Measurements from ENCODE around the gene PRDM10. TPM values are rescaled to one million over a fixed set of nuclear protein-coding genes. Genes with fewer than 3 reads are reported as not detected.

PRDM10 gene
- total RNA-seq, 4 donors from 2014 or later, result 6.6 to 12.0 (median 7.4) TPM

DNA sequence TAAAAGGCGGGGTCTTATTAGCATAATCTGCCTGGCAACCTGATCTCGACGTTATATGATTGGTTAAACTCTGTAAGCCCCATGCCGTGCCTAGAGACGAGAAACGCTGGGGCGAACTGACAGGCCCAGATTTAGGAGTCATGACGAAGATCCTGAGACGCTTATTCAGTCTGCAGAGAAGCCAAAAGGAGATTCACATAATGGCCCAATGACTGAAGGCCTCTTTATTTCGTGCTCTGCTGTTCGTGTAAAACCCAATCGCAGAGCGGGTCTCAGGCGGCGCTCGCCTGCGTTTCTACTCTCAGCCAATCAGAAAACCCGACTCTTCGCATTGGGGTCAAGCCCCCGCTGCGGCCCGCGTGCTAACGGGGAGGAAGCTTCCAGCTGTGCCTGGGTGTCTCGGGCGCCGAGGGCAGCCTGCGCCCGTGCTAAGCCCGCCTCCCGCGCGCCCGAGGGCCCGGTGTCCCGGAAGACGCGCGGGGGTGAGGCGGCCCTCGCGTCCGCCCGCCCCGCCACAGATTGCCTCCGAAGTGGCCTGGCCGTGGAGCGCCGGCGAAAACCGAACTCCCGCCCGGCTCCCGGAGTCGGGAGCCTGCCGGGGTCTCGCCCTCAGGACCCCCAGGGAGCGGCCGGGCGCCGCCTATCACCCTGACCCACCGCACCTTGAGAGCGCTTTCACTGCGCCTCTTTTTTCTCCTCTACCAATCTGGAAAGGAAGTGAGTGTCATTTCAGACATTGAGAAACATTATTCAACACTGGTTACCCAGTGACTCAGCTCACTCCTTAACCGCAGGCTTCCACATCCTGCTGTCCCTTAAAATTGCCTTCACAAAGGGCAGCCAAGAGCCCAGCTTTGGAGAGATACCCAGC is 446 bp upstream of the PRDM10 start:
- peak overlapping the region; percentile 98 to 100 (median 99) for H3K27ac ChIP-seq
- H3K27me3 ChIP-seq, result no peaks in the 10 kb centered on the region
- H3K9me3 ChIP-seq, result no peaks in the 10 kb centered on the region
- peak; percentile 92 for ATAC-seq
- 0 to 1% methylated on average over 9 to 14 of the region's 65 CpGs for WGBS, 2 donors (ENCODE audit: low coverage in 1 of 2)
- H3K4me1 ChIP-seq, result peaks cover 0 to 32% (median 7%) of the 10 kb centered on the region in 3 donors
- TF ChIP-seq POLR2A (IDR thresholded peaks at IDR 0.05), result peak; percentile 87 to 88
- no peak for TF ChIP-seq EP300 (IDR thresholded peaks at IDR 0.05)
- TF ChIP-seq, protein P1, sequence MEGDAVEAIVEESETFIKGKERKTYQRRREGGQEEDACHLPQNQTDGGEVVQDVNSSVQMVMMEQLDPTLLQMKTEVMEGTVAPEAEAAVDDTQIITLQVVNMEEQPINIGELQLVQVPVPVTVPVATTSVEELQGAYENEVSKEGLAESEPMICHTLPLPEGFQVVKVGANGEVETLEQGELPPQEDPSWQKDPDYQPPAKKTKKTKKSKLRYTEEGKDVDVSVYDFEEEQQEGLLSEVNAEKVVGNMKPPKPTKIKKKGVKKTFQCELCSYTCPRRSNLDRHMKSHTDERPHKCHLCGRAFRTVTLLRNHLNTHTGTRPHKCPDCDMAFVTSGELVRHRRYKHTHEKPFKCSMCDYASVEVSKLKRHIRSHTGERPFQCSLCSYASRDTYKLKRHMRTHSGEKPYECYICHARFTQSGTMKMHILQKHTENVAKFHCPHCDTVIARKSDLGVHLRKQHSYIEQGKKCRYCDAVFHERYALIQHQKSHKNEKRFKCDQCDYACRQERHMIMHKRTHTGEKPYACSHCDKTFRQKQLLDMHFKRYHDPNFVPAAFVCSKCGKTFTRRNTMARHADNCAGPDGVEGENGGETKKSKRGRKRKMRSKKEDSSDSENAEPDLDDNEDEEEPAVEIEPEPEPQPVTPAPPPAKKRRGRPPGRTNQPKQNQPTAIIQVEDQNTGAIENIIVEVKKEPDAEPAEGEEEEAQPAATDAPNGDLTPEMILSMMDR (IDR thresholded peaks at IDR 0.05), result peak in 1 of 4 experiments; percentile 2
- peak; percentile 90 for TF ChIP-seq POLR2AphosphoS5 (IDR thresholded peaks at IDR 0.05)
- H3K36me3 ChIP-seq, result no peaks in the 10 kb centered on the region
- H3K4me3 ChIP-seq, result peak overlapping the region; percentile 33 to 94

DNA sequence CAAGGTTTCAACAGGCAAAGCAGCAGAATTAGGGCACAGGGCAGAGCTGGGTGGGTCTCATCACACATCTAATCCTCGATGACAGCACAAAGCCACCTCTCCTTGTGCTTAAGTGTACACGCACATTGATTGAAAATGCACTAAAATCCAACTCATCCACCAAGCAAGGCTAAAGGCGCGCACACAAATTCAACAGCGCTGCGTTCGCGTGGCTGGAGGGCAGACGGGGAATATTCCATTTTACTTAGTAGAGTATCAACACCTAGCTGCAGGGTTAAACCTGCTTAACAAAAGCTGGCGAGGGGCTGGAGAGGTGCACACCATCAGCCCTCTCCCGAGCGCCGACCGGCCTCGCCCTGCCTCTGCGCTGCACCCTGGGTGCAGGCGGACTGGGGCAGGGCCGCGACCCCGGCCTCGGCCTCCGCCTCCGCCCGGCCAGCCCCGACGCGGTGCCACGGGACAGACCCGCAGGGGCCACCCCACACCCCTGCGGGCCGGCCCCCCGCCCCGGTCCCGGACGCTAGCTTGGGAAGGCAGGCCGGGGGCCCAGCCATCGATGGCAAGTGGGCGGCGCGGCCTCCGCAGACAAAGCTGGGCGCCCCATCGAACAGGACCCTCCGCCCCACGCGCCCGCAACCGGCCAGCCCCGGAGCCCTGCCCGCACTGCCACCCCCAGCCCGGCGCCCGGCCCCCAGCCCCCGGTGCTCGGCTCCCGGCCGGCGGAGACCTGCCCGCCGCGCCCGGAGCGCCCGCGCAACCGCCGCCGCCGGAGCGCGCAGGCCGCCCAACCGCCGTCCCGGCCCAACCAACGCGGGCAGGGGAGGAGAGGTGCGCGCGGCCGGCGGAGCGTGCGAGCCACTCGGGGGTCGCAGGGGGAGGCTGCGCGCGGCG is 929 bp downstream of the PRDM10 start:
- H3K9me3 ChIP-seq, result no peaks in the 10 kb centered on the region
- ATAC-seq, result peak; percentile 53
- no peaks in the 10 kb centered on the region for H3K27me3 ChIP-seq
- H3K4me3 ChIP-seq, result peak overlapping the region; percentile 33 to 94
- TF ChIP-seq POLR2AphosphoS5 (IDR thresholded peaks at IDR 0.05), result no peak
- peak; percentile 46 to 72 for TF ChIP-seq POLR2A (IDR thresholded peaks at IDR 0.05)
- 0% methylated on average over 2 to 6 of the region's 90 CpGs for WGBS, 2 donors (ENCODE audit: low coverage in 1 of 2)
- H3K4me1 ChIP-seq, result peaks cover 0 to 37% (median 7%) of the 10 kb centered on the region in 3 donors
- peak overlapping the region; percentile 98 to 100 (median 99) for H3K27ac ChIP-seq
- no peaks in the 10 kb centered on the region for H3K36me3 ChIP-seq

DNA sequence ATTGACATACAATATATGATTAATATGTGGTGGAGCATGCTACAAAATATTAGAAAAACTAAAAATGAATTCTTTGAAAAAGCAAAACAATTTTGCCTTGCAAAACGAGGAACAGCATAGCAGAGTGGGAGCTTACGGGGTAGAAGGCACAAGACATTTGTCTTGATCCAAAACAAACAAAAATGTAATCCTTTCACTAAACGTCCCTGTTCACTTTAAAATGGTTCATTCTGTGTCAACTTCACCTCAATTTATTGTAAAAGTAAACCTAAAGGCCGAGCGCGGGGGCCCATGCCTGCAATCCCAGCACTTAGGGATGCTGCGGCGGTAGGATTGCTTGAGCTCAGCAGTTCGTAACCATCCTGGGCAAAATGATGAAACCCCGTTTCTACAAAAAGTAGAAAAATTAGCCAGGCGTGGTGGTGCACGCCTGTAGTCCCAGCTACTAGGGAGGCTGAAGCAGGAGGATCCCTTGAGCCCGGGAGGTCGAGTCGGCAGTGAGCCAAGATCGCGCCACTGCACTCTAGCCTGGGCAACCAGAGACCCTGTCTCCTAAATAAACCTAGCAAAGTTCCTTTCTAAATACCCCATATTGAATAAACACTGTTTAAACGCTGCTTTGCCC is 2.0 kb downstream of the PRDM10 start:
- Histone ChIP-seq H3K36me3 (no peaks in the 10 kb centered on the region), H3K4me3 (peak overlapping the region in 1 of 2 donors; percentile 94), H3K4me1 (peaks cover 0 to 47% (median 12%) of the 10 kb centered on the region in 3 donors), H3K27me3 (no peaks in the 10 kb centered on the region), H3K27ac (peak overlapping the region in 3 of 4 donors; percentile 98 to 100 (median 99)), H3K9me3 (no peaks in the 10 kb centered on the region)
- 78 to 86% methylated on average over 8 to 16 of the region's 18 CpGs for WGBS, 2 donors (ENCODE audit: low coverage in 1 of 2)
- TF ChIP-seq POLR2AphosphoS5 (IDR thresholded peaks at IDR 0.05) (no peak), EP300 (IDR thresholded peaks at IDR 0.05) (no peak), POLR2A (IDR thresholded peaks at IDR 0.05) (no peak)
- TF ChIP-seq, protein P1 (IDR thresholded peaks at IDR 0.05), result no peak
- no peak for ATAC-seq

DNA sequence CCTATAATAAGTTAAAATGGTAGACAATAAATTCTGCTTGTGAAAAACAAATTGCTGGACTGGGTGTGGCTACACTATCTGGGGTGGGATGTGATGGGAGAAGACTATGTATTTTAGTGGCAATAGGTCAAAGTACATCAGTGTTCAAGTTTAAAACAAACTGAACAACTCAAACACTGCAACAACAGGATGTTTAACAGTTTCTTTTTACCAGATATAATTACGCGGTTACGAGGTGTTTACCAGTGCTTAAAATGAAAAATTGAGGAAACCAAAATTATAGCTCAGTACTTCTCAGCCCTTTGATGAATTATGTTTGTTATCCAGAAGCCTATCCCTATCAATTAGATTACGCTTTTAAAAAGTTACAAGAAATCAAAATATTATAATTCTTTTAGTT is 3.2 kb downstream of the PRDM10 start:
- Histone ChIP-seq H3K9me3 (no peaks in the 10 kb centered on the region), H3K27ac (no peak overlapping the region), H3K4me1 (peaks cover 0 to 57% (median 15%) of the 10 kb centered on the region in 3 donors), H3K27me3 (no peaks in the 10 kb centered on the region), H3K4me3 (no peak overlapping the region), H3K36me3 (no peaks in the 10 kb centered on the region)
- WGBS, 2 donors (ENCODE audit: low coverage in 1 of 2), result 95 to 100% methylated on average over 4 of the region's 4 CpGs
- TF ChIP-seq POLR2AphosphoS5 (IDR thresholded peaks at IDR 0.05) (no peak), EP300 (IDR thresholded peaks at IDR 0.05) (no peak), POLR2A (IDR thresholded peaks at IDR 0.05) (no peak)
- TF ChIP-seq, protein P1 (IDR thresholded peaks at IDR 0.05), result no peak
- no peak for ATAC-seq

DNA sequence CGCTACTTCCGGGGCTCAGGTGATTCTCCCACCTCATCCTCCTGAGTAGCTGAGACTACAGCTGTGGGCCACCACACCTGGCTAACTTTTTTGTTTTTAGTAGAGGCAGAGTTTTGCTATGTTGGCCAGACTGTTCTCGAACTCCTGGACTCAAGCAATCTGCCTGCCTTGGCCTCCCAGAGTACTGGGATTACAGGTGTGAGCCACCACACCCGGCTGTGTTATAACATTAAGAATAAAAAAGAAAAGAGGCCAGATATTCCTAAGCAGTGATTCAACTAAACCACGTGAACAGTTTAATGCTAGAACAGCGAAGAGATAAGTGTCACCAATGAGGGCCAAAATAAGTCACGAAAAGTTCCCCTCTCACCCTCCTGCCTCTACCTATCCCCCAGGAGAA is 3.7 kb downstream of the PRDM10 start:
- Histone ChIP-seq H3K9me3 (no peaks in the 10 kb centered on the region), H3K36me3 (no peaks in the 10 kb centered on the region), H3K27me3 (no peaks in the 10 kb centered on the region), H3K27ac (no peak overlapping the region), H3K4me3 (no peak overlapping the region), H3K4me1 (peaks cover 0 to 52% (median 14%) of the 10 kb centered on the region in 3 donors)
- no peak for ATAC-seq
- 94 to 96% methylated on average over 4 to 5 of the region's 7 CpGs for WGBS, 2 donors (ENCODE audit: low coverage in 1 of 2)
- TF ChIP-seq POLR2A (IDR thresholded peaks at IDR 0.05), result no peak
- TF ChIP-seq POLR2AphosphoS5 (IDR thresholded peaks at IDR 0.05), result no peak
- no peak for TF ChIP-seq EP300 (IDR thresholded peaks at IDR 0.05)
- TF ChIP-seq, protein P1 (IDR thresholded peaks at IDR 0.05), result no peak

Measured in gastroesophageal sphincter (tissue), 4 donors.